ENCODE data around the gene SPAG9.

Gene SPAG9

GRCh38 chr17:51015145-51015558, 105.5 kb downstream of the SPAG9 start:
- no peaks in the 10 kb centered on the region for H3K9me2 ChIP-seq (replicated peaks; ENCODE audit: insufficient read depth, low read length)
- no peaks in the 10 kb centered on the region for H3K4me1 ChIP-seq (ENCODE audit: low read length)
- no peaks in the 10 kb centered on the region for H4K20me1 ChIP-seq (ENCODE audit: insufficient read depth, low read length)
- H3K27me3 ChIP-seq (replicated peaks; ENCODE audit: insufficient read depth, low read length) = no peaks in the 10 kb centered on the region
- no peaks in the 10 kb centered on the region for H3K9me3 ChIP-seq (replicated peaks; ENCODE audit: insufficient read depth, low read length)
- H3F3A ChIP-seq (ENCODE audit: insufficient read depth, low read length) = no peaks in the 10 kb centered on the region
- no peak for DNase-seq
- no peak overlapping the region for H3K27ac ChIP-seq (ENCODE audit: low read length)
- H3K36me3 ChIP-seq (replicated peaks; ENCODE audit: insufficient read depth, low read length) = peaks cover 4% of the 10 kb centered on the region
- H3K4me2 ChIP-seq (ENCODE audit: low read depth, low read length) = no peak overlapping the region
- no peak overlapping the region for H3K4me3 ChIP-seq (ENCODE audit: low read length)
- no peak overlapping the region for H2AFZ ChIP-seq (ENCODE audit: low read length)
- 0 out of 2 replicates have a peak, but pooled peaks cover 3% of the 10 kb centered on the region for H3K79me2 ChIP-seq (ENCODE audit: low read length)
- H3K9ac ChIP-seq (ENCODE audit: low read length) = no peak overlapping the region
- TF ChIP-seq EZH2phosphoT487 (IDR thresholded peaks at IDR 0.05; ENCODE audit: low read length) = no peak
- TF ChIP-seq EZH2 (optimal IDR thresholded peaks at IDR 0.05; ENCODE audit: low read depth, low read length) = no peak

- Histone ChIP-seq H2AFZ (ENCODE audit: low read length) (no peak overlapping the region), H3K79me2 (ENCODE audit: low read length) (0 out of 2 replicates have a peak, but pooled peaks cover 3% of the 10 kb centered on the region), H3K4me3 (ENCODE audit: low read length) (no peak overlapping the region), H4K20me1 (ENCODE audit: insufficient read depth, low read length) (no peaks in the 10 kb centered on the region), H3F3A (ENCODE audit: insufficient read depth, low read length) (no peaks in the 10 kb centered on the region), H3K4me1 (ENCODE audit: low read length) (no peaks in the 10 kb centered on the region), H3K9me3 (replicated peaks; ENCODE audit: insufficient read depth, low read length) (no peaks in the 10 kb centered on the region), H3K9ac (ENCODE audit: low read length) (no peak overlapping the region), H3K4me2 (ENCODE audit: low read depth, low read length) (no peak overlapping the region), H3K36me3 (replicated peaks; ENCODE audit: insufficient read depth, low read length) (no peaks in the 10 kb centered on the region; the same call in 1 of the 2 replicates), H3K9me2 (replicated peaks; ENCODE audit: insufficient read depth, low read length) (no peaks in the 10 kb centered on the region), H3K27ac (ENCODE audit: low read length) (no peak overlapping the region), H3K27me3 (replicated peaks; ENCODE audit: insufficient read depth, low read length) (no peaks in the 10 kb centered on the region)
- no peak for TF ChIP-seq EZH2phosphoT487 (IDR thresholded peaks at IDR 0.05; ENCODE audit: low read length)
- no peak for TF ChIP-seq CTCF (IDR thresholded peaks at IDR 0.05; ENCODE audit: low read length)
- TF ChIP-seq EZH2 (optimal IDR thresholded peaks at IDR 0.05; ENCODE audit: low read depth, low read length) = no peak
- DNase-seq = no peak
Observed at GRCh38 chr17:51014129-51014528, 106.5 kb downstream of the SPAG9 start.

DNA sequence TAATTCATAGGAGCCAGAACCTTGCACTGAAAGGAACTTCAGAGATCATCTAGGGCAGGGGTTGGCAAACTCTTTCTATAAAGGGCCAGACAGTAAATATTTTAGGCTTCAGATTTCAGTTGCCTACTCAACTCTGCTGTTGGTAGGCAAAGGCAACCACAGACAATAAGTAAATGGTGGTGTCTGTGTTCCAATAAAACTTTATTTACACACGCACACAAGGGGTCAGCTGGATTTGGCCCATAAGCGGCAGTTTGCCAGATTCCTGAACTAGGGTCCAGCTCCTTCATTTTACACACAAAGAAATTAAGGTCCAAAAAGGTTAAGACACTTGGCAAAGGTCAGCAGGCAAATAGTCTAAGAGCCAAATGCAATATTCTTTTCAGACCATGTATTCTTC, 107.3 kb downstream of the SPAG9 start:
- Histone ChIP-seq H4K20me1 (ENCODE audit: insufficient read depth, low read length) (no peaks in the 10 kb centered on the region), H3K4me3 (ENCODE audit: low read length) (no peak overlapping the region), H3K9ac (ENCODE audit: low read length) (no peak overlapping the region), H3K9me3 (replicated peaks; ENCODE audit: insufficient read depth, low read length) (no peaks in the 10 kb centered on the region), H2AFZ (ENCODE audit: low read length) (no peak overlapping the region), H3K9me2 (replicated peaks; ENCODE audit: insufficient read depth, low read length) (no peaks in the 10 kb centered on the region), H3K27me3 (replicated peaks; ENCODE audit: insufficient read depth, low read length) (no peaks in the 10 kb centered on the region), H3K4me1 (ENCODE audit: low read length) (no peaks in the 10 kb centered on the region), H3K36me3 (replicated peaks; ENCODE audit: insufficient read depth, low read length) (no peaks in the 10 kb centered on the region; the same call in 1 of the 2 replicates), H3F3A (ENCODE audit: insufficient read depth, low read length) (no peaks in the 10 kb centered on the region), H3K4me2 (ENCODE audit: low read depth, low read length) (no peak overlapping the region), H3K27ac (ENCODE audit: low read length) (no peak overlapping the region), H3K79me2 (ENCODE audit: low read length) (0 out of 2 replicates have a peak, but pooled peaks cover 3% of the 10 kb centered on the region)
- TF ChIP-seq CTCF (IDR thresholded peaks at IDR 0.05; ENCODE audit: low read length) (no peak), EZH2 (optimal IDR thresholded peaks at IDR 0.05; ENCODE audit: low read depth, low read length) (no peak), EZH2phosphoT487 (IDR thresholded peaks at IDR 0.05; ENCODE audit: low read length) (no peak)
- DNase-seq = no peak

DNA sequence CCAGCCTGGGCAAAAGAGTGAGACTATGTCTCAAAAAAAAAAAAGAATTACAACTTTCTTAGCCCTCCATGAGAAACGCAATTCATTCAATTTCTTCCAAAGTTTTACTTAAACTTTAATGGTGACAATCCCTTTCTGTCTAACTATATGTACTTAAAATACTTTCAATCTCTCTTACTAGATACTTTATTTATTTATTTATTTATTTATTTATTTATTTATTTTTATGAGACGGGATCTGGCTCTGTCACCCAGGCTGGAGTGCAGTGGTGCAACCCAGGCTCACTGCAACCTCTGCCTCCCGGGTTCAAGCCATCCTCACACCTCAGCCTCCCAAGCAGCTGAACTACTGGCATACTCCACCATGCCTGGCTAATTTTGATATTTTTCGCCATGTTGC, 108.1 kb downstream of the SPAG9 start:
- Histone ChIP-seq H3K36me3 (replicated peaks; ENCODE audit: insufficient read depth, low read length) (no peaks in the 10 kb centered on the region; the same call in 1 of the 2 replicates), H3K9ac (ENCODE audit: low read length) (no peak overlapping the region), H3K27me3 (replicated peaks; ENCODE audit: insufficient read depth, low read length) (no peaks in the 10 kb centered on the region), H3K9me3 (replicated peaks; ENCODE audit: insufficient read depth, low read length) (no peaks in the 10 kb centered on the region), H3K4me2 (ENCODE audit: low read depth, low read length) (no peak overlapping the region), H2AFZ (ENCODE audit: low read length) (no peak overlapping the region), H3K4me3 (ENCODE audit: low read length) (no peak overlapping the region), H3K79me2 (ENCODE audit: low read length) (0 out of 2 replicates have a peak, but pooled peaks cover 3% of the 10 kb centered on the region), H3K9me2 (replicated peaks; ENCODE audit: insufficient read depth, low read length) (no peaks in the 10 kb centered on the region), H4K20me1 (ENCODE audit: insufficient read depth, low read length) (no peaks in the 10 kb centered on the region; the same call in 1 of the 2 replicates), H3F3A (ENCODE audit: insufficient read depth, low read length) (no peaks in the 10 kb centered on the region), H3K27ac (ENCODE audit: low read length) (no peak overlapping the region), H3K4me1 (ENCODE audit: low read length) (no peaks in the 10 kb centered on the region)
- TF ChIP-seq CTCF (IDR thresholded peaks at IDR 0.05; ENCODE audit: low read length) = no peak
- no peak for TF ChIP-seq EZH2phosphoT487 (IDR thresholded peaks at IDR 0.05; ENCODE audit: low read length)
- DNase-seq = no peak

Data from MM.1S (cell line).